ENCODE results near the gene TRIM2. TPM values are rescaled to one million over a fixed set of nuclear protein-coding genes. Genes with fewer than 3 reads are reported as not detected.

Gene TRIM2
- total and polyA plus RNA-seq, 8 donors: 49.6 to 88.2 (median 77.7) TPM

- peaks cover 4 to 28% of the 10 kb centered on the region in 2 donors for H3K4me1 ChIP-seq
- no peak overlapping the region for H3K27ac ChIP-seq
- no peak for ATAC-seq
- no peaks in the 10 kb centered on the region for H3K36me3 ChIP-seq
- TF ChIP-seq CTCF (IDR thresholded peaks at IDR 0.05): no peak
- no peaks in the 10 kb centered on the region for H3K9me3 ChIP-seq
- no peak overlapping the region for H3K4me3 ChIP-seq
- intact Hi-C loops (cut with DNase I): loop anchor here in 1 of 2 donors (5.0 to 10.0 kb wide), 2 partner anchors 92 to 234 kb away; no protein-coding TSS in a partner anchor
- no peak for DNase-seq
- H3K27me3 ChIP-seq: no peaks in the 10 kb centered on the region
These were observed 138.7 kb downstream of the TRIM2 start for GRCh38 chr4:153342751-153343552.

GRCh38 chr4:153344131-153345011 lies 140.1 kb downstream of the TRIM2 start, which contains the start of gene MND1:
Gene MND1, plus strand, starts transcription at chr4:153344688. Its CDS starts 50 bp downstream, at chr4:153344738.
- DNase-seq (peak; percentile 89 to 96 (median 92)), ATAC-seq (peak; percentile 98)
- Histone ChIP-seq H3K36me3 (no peaks in the 10 kb centered on the region), H3K4me3 (peak within 1 kb of the TSS; percentile 80 to 84), H3K27me3 (no peaks in the 10 kb centered on the region), H3K9me3 (no peaks in the 10 kb centered on the region), H3K27ac (no peak within 1 kb of the TSS), H3K4me1 (peaks cover 4 to 28% of the 10 kb centered on the region in 2 donors)
- intact Hi-C loops (cut with DNase I): loop anchor here in 1 of 2 donors (5.0 to 10.0 kb wide), 2 partner anchors 90 to 233 kb away; no protein-coding TSS in a partner anchor
- peak; percentile 85 to 98 for TF ChIP-seq CTCF (IDR thresholded peaks at IDR 0.05)

DNA sequence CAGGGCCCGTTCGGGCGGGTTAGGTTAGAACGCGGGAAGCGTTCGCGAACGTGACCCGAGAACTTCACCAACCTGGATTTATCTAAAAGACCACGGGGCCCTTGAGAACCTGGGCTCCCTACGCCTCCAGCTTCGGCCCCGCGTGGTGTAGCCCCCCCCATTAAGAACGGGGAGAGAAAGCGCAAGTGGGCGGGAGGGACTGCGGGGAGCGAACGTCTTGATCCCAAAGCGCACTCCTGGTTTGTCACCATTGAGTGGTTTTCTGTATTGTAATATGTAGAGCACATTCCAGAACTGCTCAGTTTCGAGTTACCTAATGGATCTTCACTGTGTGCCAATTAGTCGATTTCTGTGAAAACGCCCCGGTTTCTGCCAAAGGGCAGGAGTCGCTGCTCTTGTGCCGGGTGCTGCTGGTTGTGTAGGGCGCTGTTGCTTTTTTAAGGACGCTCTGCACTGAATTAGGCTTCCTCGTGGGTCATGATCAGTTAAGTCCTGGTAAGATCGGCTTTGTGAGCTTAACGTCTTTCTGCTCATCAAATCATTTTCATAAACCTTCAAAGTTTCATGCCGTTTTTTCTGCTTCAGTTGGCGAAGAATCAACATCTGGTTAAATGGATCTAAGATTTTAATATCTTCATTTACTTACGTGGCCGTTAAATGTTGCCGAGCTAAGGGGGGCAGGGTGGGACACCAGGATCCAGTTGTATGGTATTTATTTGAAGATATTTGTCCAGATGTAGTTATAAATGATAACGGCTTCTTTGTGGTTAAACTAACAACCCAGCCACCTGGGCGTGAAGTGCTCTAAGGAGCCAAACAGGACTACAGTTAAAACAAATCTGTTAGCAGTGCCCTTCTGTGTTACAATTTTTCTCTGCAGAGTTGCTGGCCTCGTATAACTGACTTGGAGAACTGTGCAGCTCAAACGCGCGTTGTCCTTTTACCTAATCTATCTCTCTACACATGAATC lies 141.1 kb downstream of the TRIM2 start:
- no peaks in the 10 kb centered on the region for H3K9me3 ChIP-seq
- H3K27me3 ChIP-seq: no peaks in the 10 kb centered on the region
- no peak for TF ChIP-seq CTCF (IDR thresholded peaks at IDR 0.05)
- peak; percentile 38 to 73 (median 56) for DNase-seq
- H3K4me3 ChIP-seq: peak overlapping the region; percentile 80 to 84
- peaks cover 4 to 28% of the 10 kb centered on the region in 2 donors for H3K4me1 ChIP-seq
- intact Hi-C loops (cut with DNase I): loop anchor here in 1 of 2 donors (10.0 kb wide), 1 partner anchor 90 kb away; no protein-coding TSS in a partner anchor
- peak; percentile 61 for ATAC-seq
- H3K36me3 ChIP-seq: no peaks in the 10 kb centered on the region
- H3K27ac ChIP-seq: no peak overlapping the region

GRCh38 chr4:153346031-153346430 lies 141.8 kb downstream of the TRIM2 start:
- Histone ChIP-seq H3K27ac (no peak overlapping the region), H3K27me3 (no peaks in the 10 kb centered on the region), H3K4me1 (peaks cover 4 to 28% of the 10 kb centered on the region in 2 donors), H3K9me3 (no peaks in the 10 kb centered on the region), H3K4me3 (no peak overlapping the region), H3K36me3 (no peaks in the 10 kb centered on the region)
- intact Hi-C loops (cut with DNase I): loop anchor here in 1 of 2 donors (10.0 kb wide), 1 partner anchor 89 kb away; no protein-coding TSS in a partner anchor
- no peak for DNase-seq
- TF ChIP-seq CTCF (IDR thresholded peaks at IDR 0.05): no peak
- no peak for ATAC-seq
